HG03565 (cell line): ENCODE data around the gene DTHD1.

Experiments used
- ATAC-seq: cut with Tn5 transposase; IDR thresholded peaks from one replicate; pipeline ENCODE4 v1.9.1; 2021; ENCODE audit warnings: mild to moderate bottlenecking, moderate library complexity; ENCODE audit not compliant: unreplicated experiment

DTHD1 gene

GRCh38 chr4:36281384-36282106 is at the start of gene DTHD1:
Gene DTHD1 (plus strand): TSS chr4:36281616. CDS start chr4:36281759, 143 bp downstream.
- ATAC-seq, result no peak

- ATAC-seq, result no peak
Observed at GRCh38 chr4:36233567-36234266, 47.7 kb upstream of the DTHD1 start.

- no peak for ATAC-seq
Observed at GRCh38 chr4:36235306-36235705, 46.1 kb upstream of the DTHD1 start.

- no peak for ATAC-seq
Observed at GRCh38 chr4:36236159-36236558, 45.3 kb upstream of the DTHD1 start.

GRCh38 chr4:36237366-36238313 is 43.8 kb upstream of the DTHD1 start:
- no peak for ATAC-seq

- ATAC-seq, result peak; percentile 39
Observed at GRCh38 chr4:36241771-36242170, 39.6 kb upstream of the DTHD1 start.

GRCh38 chr4:36242629-36243354 is 38.6 kb upstream of the DTHD1 start:
- ATAC-seq, result no peak

GRCh38 chr4:36243355-36244256 is 37.8 kb upstream of the DTHD1 start:
- ATAC-seq, result no peak

- peak; percentile 53 for ATAC-seq
Observed at GRCh38 chr4:36244257-36245082, 36.9 kb upstream of the DTHD1 start, which contains the start of gene ARAP2. Gene ARAP2 (minus strand): TSS chr4:36244514. CDS start chr4:36229486, 15,028 bp downstream.

- no peak for ATAC-seq
Observed at GRCh38 chr4:36249610-36250009, 31.8 kb upstream of the DTHD1 start.

GRCh38 chr4:36251983-36252382 is 29.4 kb upstream of the DTHD1 start:
- ATAC-seq, result no peak

GRCh38 chr4:36254371-36254770 is 27.0 kb upstream of the DTHD1 start:
- no peak for ATAC-seq

- peak; percentile 78 for ATAC-seq
Observed at GRCh38 chr4:36255577-36255976, 25.8 kb upstream of the DTHD1 start.

- ATAC-seq, result peak; percentile 47
Observed at GRCh38 chr4:36256398-36256891, 25.0 kb upstream of the DTHD1 start.

GRCh38 chr4:36260731-36261130 is 20.7 kb upstream of the DTHD1 start:
- ATAC-seq, result no peak

- ATAC-seq, result no peak
Observed at GRCh38 chr4:36264207-36264826, 17.1 kb upstream of the DTHD1 start.

GRCh38 chr4:36267486-36268268 is 13.7 kb upstream of the DTHD1 start:
- no peak for ATAC-seq
